ENCODE measurements around the gene MRPL43. TPM values are rescaled to one million over a fixed set of nuclear protein-coding genes. Genes with fewer than 3 reads are reported as not detected.

Gene MRPL43
- total RNA-seq, 1 donor = 51.8 TPM

DNA sequence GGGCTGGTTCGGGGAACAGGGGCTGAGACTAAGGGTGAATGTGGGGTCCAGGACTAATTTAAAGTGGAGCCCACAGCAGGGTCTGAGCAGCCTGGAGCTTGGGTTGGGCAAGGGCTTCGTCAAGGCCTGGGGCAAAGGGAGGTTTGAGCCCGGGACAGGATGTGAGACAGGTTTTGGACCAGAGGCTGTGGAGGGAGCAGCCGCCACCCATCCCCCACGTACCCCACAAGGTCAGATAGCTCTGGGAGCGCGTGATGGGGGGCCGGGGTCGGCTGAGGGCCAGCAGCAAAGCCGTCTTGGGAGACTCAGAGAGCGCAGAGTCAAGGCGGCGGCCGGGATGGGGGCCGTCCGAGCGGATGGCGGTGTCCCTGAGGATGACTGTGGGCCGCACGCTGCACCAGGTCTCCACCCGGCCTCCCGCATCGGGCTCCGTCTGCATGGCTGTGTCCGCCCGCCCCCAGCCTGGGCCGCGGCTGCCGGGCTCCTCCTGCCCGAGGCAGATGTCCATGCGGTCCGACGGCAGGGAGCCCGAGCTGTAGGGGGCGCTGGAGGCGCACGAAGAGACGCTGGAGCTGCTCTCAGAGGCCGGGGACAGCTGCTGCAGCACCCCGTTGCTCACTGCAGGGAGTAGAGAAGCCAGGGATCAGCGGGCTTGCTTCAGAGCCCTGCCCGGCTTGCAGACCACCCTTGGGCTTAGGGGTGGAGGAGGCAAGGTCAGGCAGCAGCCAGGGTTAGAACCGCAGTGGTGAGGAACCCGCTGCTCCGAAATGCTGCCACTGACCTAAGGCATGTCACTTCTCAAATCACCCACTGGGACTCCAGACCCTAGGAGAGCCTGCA is 31.5 kb upstream of the MRPL43 start:
- peak; percentile 78 for TF ChIP-seq CTCF (IDR thresholded peaks at IDR 0.05; ENCODE audit: insufficient read depth, low read depth, low read length)
- DNase-seq (ENCODE audit: low read depth) = peak; percentile 77
- H3K4me3 ChIP-seq (ENCODE audit: low read depth, low read length) = no peak overlapping the region

GRCh38 chr10:101018118-101018599 is 30.9 kb upstream of the MRPL43 start:
- no peak for DNase-seq (ENCODE audit: low read depth)
- no peak overlapping the region for H3K4me3 ChIP-seq (ENCODE audit: low read depth, low read length)
- no peak for TF ChIP-seq CTCF (IDR thresholded peaks at IDR 0.05; ENCODE audit: insufficient read depth, low read depth, low read length)

DNA sequence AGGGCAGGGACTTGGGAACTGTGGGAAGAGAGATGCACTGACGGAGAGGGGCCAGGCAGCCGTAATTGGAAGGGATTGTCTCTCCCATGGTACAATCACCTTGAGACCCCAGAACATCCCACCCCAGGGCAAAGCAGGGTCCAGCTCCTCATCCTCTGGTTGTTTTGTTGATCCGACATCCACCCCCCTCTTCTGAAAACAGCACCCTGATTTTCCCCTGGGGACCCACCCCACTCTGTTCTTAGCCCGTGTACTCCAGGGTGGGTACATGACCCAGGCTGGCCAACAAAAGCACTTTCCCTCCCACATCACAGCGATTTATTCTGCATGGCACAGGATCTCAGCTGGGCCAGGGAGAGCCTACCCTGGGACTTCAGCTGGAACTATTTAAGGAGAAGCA is 29.5 kb upstream of the MRPL43 start:
- H3K4me3 ChIP-seq (ENCODE audit: low read depth, low read length) = no peak overlapping the region
- DNase-seq (ENCODE audit: low read depth) = no peak
- no peak for TF ChIP-seq CTCF (IDR thresholded peaks at IDR 0.05; ENCODE audit: insufficient read depth, low read depth, low read length)

DNA sequence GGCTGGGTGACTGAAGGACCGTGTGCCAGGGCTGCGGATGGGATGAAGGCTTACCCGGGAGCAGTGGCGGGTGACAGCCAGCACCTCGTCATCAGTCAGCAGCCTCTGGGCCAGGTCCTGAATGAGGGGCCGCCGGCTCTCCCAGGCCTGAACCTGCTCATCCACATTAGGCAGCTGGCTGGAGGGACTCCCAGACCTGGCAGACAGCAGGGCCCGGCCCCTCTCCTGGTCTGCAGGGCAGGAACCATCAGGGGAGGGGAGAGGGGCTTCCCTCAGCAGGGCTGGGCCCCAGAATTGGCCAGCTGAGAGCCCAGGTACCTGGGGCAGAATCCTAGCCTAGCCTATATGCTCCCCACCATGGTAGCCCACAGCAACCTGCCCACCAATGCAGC is 28.3 kb upstream of the MRPL43 start:
- no peak overlapping the region for H3K4me3 ChIP-seq (ENCODE audit: low read depth, low read length)
- no peak for TF ChIP-seq CTCF (IDR thresholded peaks at IDR 0.05; ENCODE audit: insufficient read depth, low read depth, low read length)
- no peak for DNase-seq (ENCODE audit: low read depth)

DNA sequence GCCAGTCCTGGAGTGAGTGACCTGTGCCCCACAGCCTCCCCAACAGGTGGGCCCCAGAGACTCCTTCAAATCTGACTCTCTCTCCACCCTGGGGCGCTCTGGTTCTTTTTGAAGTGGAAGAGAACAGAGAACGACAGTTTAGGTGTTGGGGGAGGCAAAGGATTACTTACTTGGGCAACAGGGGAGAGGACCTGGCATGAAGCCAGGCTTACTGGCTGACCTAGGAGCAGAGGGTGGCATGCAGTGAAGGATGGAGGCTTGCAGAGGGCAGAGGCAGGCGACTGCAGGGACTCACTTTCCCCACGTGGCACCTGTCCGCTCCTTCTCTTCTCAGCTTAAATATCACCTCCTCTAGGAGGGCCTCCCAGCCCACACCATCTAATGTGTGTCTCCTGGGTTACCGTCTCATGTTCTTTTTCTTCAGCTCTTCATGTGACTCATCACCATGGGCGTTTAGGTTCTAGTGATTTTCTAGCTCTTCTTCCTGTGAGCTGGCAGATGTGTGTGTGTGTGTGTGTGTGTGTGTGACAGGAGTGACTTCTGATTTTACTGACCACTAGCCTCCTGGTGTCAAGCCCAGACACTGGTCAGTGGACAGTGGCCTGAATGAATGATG is 27.8 kb upstream of the MRPL43 start:
- no peak overlapping the region for H3K4me3 ChIP-seq (ENCODE audit: low read depth, low read length)
- no peak for TF ChIP-seq CTCF (IDR thresholded peaks at IDR 0.05; ENCODE audit: insufficient read depth, low read depth, low read length)
- DNase-seq (ENCODE audit: low read depth) = peak; percentile 71

GRCh38 chr10:101014230-101014884 is 27.1 kb upstream of the MRPL43 start:
- peak; percentile 96 for TF ChIP-seq CTCF (IDR thresholded peaks at IDR 0.05; ENCODE audit: insufficient read depth, low read depth, low read length)
- peak; percentile 67 for DNase-seq (ENCODE audit: low read depth)

More at GRCh38 chr10:101014230-101014884, 27.1 kb upstream of the MRPL43 start:
- no peak overlapping the region for H3K4me3 ChIP-seq (ENCODE audit: low read depth, low read length)

Measured in fibroblast of villous mesenchyme (primary cell).